Muscle layer of colon (tissue), 2 donors: Measurements from ENCODE around the gene SIAH1.
A peak's percentile ranks its signal among the peaks of the same experiment; 100 is the strongest.

Source experiments
- H3K27ac ChIP-seq: one replicate; pipeline ENCODE4 v1.7.0; 2013; ENCODE audit warnings: low read depth, mild to moderate bottlenecking, low read length, moderate library complexity
- H3K27me3 ChIP-seq, 2 donors: one replicate each; pipeline ENCODE4 v1.7.0; 2013; ENCODE audit warnings: low read length in 2 of 2, mild to moderate bottlenecking in 2 of 2; ENCODE audit not compliant: insufficient read depth in 2 of 2, control insufficient read depth in 1 of 2
- H3K36me3 ChIP-seq: one replicate; pipeline ENCODE4 v1.7.0; 2013; ENCODE audit warnings: mild to moderate bottlenecking, low read length; ENCODE audit not compliant: insufficient read depth
- H3K4me1 ChIP-seq: one replicate; pipeline ENCODE4 v1.7.0; 2013; ENCODE audit warnings: mild to moderate bottlenecking, low read length; ENCODE audit not compliant: insufficient read depth
- H3K4me3 ChIP-seq, 2 donors: one replicate each; pipeline ENCODE4 v1.7.0; 2013; ENCODE audit warnings: low read length in 2 of 2, low read depth in 1 of 2, mild to moderate bottlenecking in 1 of 2, moderate library complexity in 1 of 2
- H3K9ac ChIP-seq: one replicate; pipeline ENCODE4 v1.7.0; 2013; ENCODE audit warnings: low read length
- H3K9me3 ChIP-seq: one replicate; pipeline ENCODE4 v1.7.0; 2013; ENCODE audit warnings: mild to moderate bottlenecking, low read length
- donor health status: abdominal sarcoma.
- donor health status: Adenocarcinoma of cecum.

Gene SIAH1

GRCh38 chr16:48385253-48386150, at the start of gene SIAH1:
SIAH1 (minus strand) TSS chr16:48385413; CDS start chr16:48362428, 22,985 bp downstream.
- Histone ChIP-seq H3K9me3 (no peaks in the 10 kb centered on the region), H3K27me3 (no peaks in the 10 kb centered on the region), H3K36me3 (no peaks in the 10 kb centered on the region), H3K27ac (peak within 1 kb of the TSS; percentile 83), H3K9ac (peak within 1 kb of the TSS; percentile 83), H3K4me3 (peak within 1 kb of the TSS; percentile 82 to 90), H3K4me1 (peaks cover 17% of the 10 kb centered on the region)

- no peaks in the 10 kb centered on the region for H3K36me3 ChIP-seq
- H3K9ac ChIP-seq = no peak overlapping the region
- no peak overlapping the region for H3K4me3 ChIP-seq
- H3K27ac ChIP-seq = no peak overlapping the region
- no peaks in the 10 kb centered on the region for H3K27me3 ChIP-seq
- H3K4me1 ChIP-seq = no peaks in the 10 kb centered on the region
- H3K9me3 ChIP-seq = no peaks in the 10 kb centered on the region
Observed at GRCh38 chr16:48434653-48435317, 49.6 kb upstream of the SIAH1 start.

- no peaks in the 10 kb centered on the region for H3K9me3 ChIP-seq
- H3K27ac ChIP-seq = no peak overlapping the region
- no peak overlapping the region for H3K4me3 ChIP-seq
- H3K9ac ChIP-seq = no peak overlapping the region
- no peaks in the 10 kb centered on the region for H3K27me3 ChIP-seq
- no peaks in the 10 kb centered on the region for H3K36me3 ChIP-seq
- H3K4me1 ChIP-seq = no peaks in the 10 kb centered on the region
Observed at GRCh38 chr16:48433850-48434530, 48.8 kb upstream of the SIAH1 start.

- H3K9ac ChIP-seq = no peak overlapping the region
- H3K36me3 ChIP-seq = no peaks in the 10 kb centered on the region
- no peaks in the 10 kb centered on the region for H3K27me3 ChIP-seq
- H3K4me1 ChIP-seq = no peaks in the 10 kb centered on the region
- no peaks in the 10 kb centered on the region for H3K9me3 ChIP-seq
- H3K4me3 ChIP-seq = no peak overlapping the region
- no peak overlapping the region for H3K27ac ChIP-seq
Observed at GRCh38 chr16:48433116-48433849, 48.1 kb upstream of the SIAH1 start.

- Histone ChIP-seq H3K27me3 (no peaks in the 10 kb centered on the region), H3K4me1 (no peaks in the 10 kb centered on the region), H3K9ac (no peak overlapping the region), H3K27ac (no peak overlapping the region), H3K9me3 (no peaks in the 10 kb centered on the region), H3K36me3 (no peaks in the 10 kb centered on the region), H3K4me3 (no peak overlapping the region)
Observed at GRCh38 chr16:48432136-48432535, 46.9 kb upstream of the SIAH1 start.

- Histone ChIP-seq H3K9me3 (no peaks in the 10 kb centered on the region), H3K4me3 (no peak overlapping the region), H3K9ac (no peak overlapping the region), H3K27ac (no peak overlapping the region), H3K27me3 (no peaks in the 10 kb centered on the region), H3K36me3 (no peaks in the 10 kb centered on the region), H3K4me1 (no peaks in the 10 kb centered on the region)
Observed at GRCh38 chr16:48430890-48431289, 45.7 kb upstream of the SIAH1 start.

GRCh38 chr16:48426244-48427141, 41.3 kb upstream of the SIAH1 start:
- H3K27me3 ChIP-seq = no peaks in the 10 kb centered on the region
- H3K9ac ChIP-seq = no peak overlapping the region
- no peak overlapping the region for H3K4me3 ChIP-seq
- no peak overlapping the region for H3K27ac ChIP-seq
- H3K9me3 ChIP-seq = no peaks in the 10 kb centered on the region
- no peaks in the 10 kb centered on the region for H3K4me1 ChIP-seq
- H3K36me3 ChIP-seq = no peaks in the 10 kb centered on the region

- Histone ChIP-seq H3K4me3 (no peak overlapping the region), H3K9me3 (no peaks in the 10 kb centered on the region), H3K9ac (no peak overlapping the region), H3K27me3 (no peaks in the 10 kb centered on the region), H3K36me3 (no peaks in the 10 kb centered on the region), H3K27ac (no peak overlapping the region), H3K4me1 (no peaks in the 10 kb centered on the region)
Observed at GRCh38 chr16:48422537-48422936, 37.3 kb upstream of the SIAH1 start.

GRCh38 chr16:48421741-48422140, 36.5 kb upstream of the SIAH1 start:
- Histone ChIP-seq H3K9ac (no peak overlapping the region), H3K27me3 (no peaks in the 10 kb centered on the region), H3K36me3 (no peaks in the 10 kb centered on the region), H3K4me3 (no peak overlapping the region), H3K27ac (no peak overlapping the region), H3K9me3 (no peaks in the 10 kb centered on the region), H3K4me1 (no peaks in the 10 kb centered on the region)

- H3K9me3 ChIP-seq = no peaks in the 10 kb centered on the region
- H3K27ac ChIP-seq = no peak overlapping the region
- no peak overlapping the region for H3K9ac ChIP-seq
- H3K27me3 ChIP-seq = no peaks in the 10 kb centered on the region
- no peak overlapping the region for H3K4me3 ChIP-seq
- H3K36me3 ChIP-seq = no peaks in the 10 kb centered on the region
- no peaks in the 10 kb centered on the region for H3K4me1 ChIP-seq
Observed at GRCh38 chr16:48420437-48420836, 35.2 kb upstream of the SIAH1 start.
